ENCODE measurements around the gene MRPL24. TPM values are rescaled to one million over a fixed set of nuclear protein-coding genes. Genes with fewer than 3 reads are reported as not detected.

The MRPL24 gene
- total RNA-seq, 2 experiments from 2014 or later, result 91.1 to 114 TPM

- H3K4me1 Mint-ChIP-seq (ENCODE audit: low read depth), result peaks cover 24% of the 10 kb centered on the region
These were observed 46.8 kb downstream of the MRPL24 start for GRCh38 chr1:156693848-156694689.

GRCh38 chr1:156692925-156693847 is 47.7 kb downstream of the MRPL24 start:
- Mint-ChIP-seq H3K4me3 (no peak overlapping the region), H3K36me3 (ENCODE audit: low read depth) (no peaks in the 10 kb centered on the region), H3K27ac (no peak overlapping the region), H3K4me1 (ENCODE audit: low read depth) (peaks cover 24% of the 10 kb centered on the region), H3K9me3 (no peaks in the 10 kb centered on the region), H3K27me3 (ENCODE audit: low read depth) (peaks cover 58% of the 10 kb centered on the region)
- intact Hi-C loops (cut with micrococcal nuclease), result no loop called here
- CTCF ChIA-PET, result interaction anchor here (4.7 to 7.4 kb wide), 3 partner anchors 11 to 34 kb away, joined by 53 to 183 read pairs (median 166); partner anchors contain the start of genes CRABP2, ISG20L2 and METTL25B
- no peak for DNase-seq

More at GRCh38 chr1:156693848-156694689, 46.8 kb downstream of the MRPL24 start:
- no peak for DNase-seq
- Mint-ChIP-seq H3K4me3 (no peak overlapping the region), H3K36me3 (ENCODE audit: low read depth) (no peaks in the 10 kb centered on the region), H3K27ac (no peak overlapping the region), H3K9me3 (no peaks in the 10 kb centered on the region), H3K27me3 (ENCODE audit: low read depth) (peaks cover 55% of the 10 kb centered on the region)
- intact Hi-C loops (cut with micrococcal nuclease), result no loop called here
- CTCF ChIA-PET, result interaction anchor here (1.0 to 7.4 kb wide), 4 partner anchors 9 to 33 kb away, joined by 3 to 166 read pairs (median 7); partner anchors contain the start of genes CRABP2, ISG20L2 and METTL25B

GRCh38 chr1:156692441-156692924 is 48.4 kb downstream of the MRPL24 start:
- H3K36me3 Mint-ChIP-seq (ENCODE audit: low read depth), result no peaks in the 10 kb centered on the region
- CTCF ChIA-PET, result interaction anchor here (3.9 to 7.4 kb wide), 4 partner anchors 12 to 35 kb away, joined by 34 to 183 read pairs (median 110); partner anchors contain the start of genes CRABP2, ISG20L2, METTL25B and NES
- H3K27ac Mint-ChIP-seq, result no peak overlapping the region
- peaks cover 58% of the 10 kb centered on the region for H3K27me3 Mint-ChIP-seq (ENCODE audit: low read depth)
- DNase-seq, result no peak
- H3K4me3 Mint-ChIP-seq, result no peak overlapping the region
- H3K9me3 Mint-ChIP-seq, result no peaks in the 10 kb centered on the region
- intact Hi-C loops (cut with micrococcal nuclease), result no loop called here
- H3K4me1 Mint-ChIP-seq (ENCODE audit: low read depth), result peaks cover 24% of the 10 kb centered on the region

GRCh38 chr1:156691665-156692440 is 49.0 kb downstream of the MRPL24 start:
- intact Hi-C loops (cut with micrococcal nuclease), result no loop called here
- Mint-ChIP-seq H3K27ac (no peak overlapping the region), H3K36me3 (ENCODE audit: low read depth) (no peaks in the 10 kb centered on the region), H3K9me3 (no peaks in the 10 kb centered on the region), H3K4me3 (no peak overlapping the region), H3K4me1 (ENCODE audit: low read depth) (peaks cover 24% of the 10 kb centered on the region), H3K27me3 (ENCODE audit: low read depth) (peaks cover 54% of the 10 kb centered on the region)
- CTCF ChIA-PET, result interaction anchor here (1.0 to 7.4 kb wide), 9 partner anchors 12 to 168 kb away, joined by 3 to 183 read pairs (median 34); partner anchors contain the start of genes CRABP2, ISG20L2, METTL25B and NES
- DNase-seq, result no peak

- peaks cover 24% of the 10 kb centered on the region for H3K4me1 Mint-ChIP-seq (ENCODE audit: low read depth)
- no peak overlapping the region for H3K27ac Mint-ChIP-seq
- DNase-seq, result no peak
- intact Hi-C loops (cut with micrococcal nuclease), result no loop called here
- CTCF ChIA-PET, result interaction anchor here (0.6 to 7.4 kb wide), 14 partner anchors 13 to 214 kb away, joined by 3 to 183 read pairs (median 22); partner anchors contain the start of genes CRABP2, ISG20L2, METTL25B and NES
- no peak overlapping the region for H3K4me3 Mint-ChIP-seq
- peaks cover 49% of the 10 kb centered on the region for H3K27me3 Mint-ChIP-seq (ENCODE audit: low read depth)
- H3K9me3 Mint-ChIP-seq, result no peaks in the 10 kb centered on the region
- no peaks in the 10 kb centered on the region for H3K36me3 Mint-ChIP-seq (ENCODE audit: low read depth)
These were observed 49.7 kb downstream of the MRPL24 start for GRCh38 chr1:156691191-156691590.

- Mint-ChIP-seq H3K27ac (no peak overlapping the region), H3K4me1 (ENCODE audit: low read depth) (peaks cover 24% of the 10 kb centered on the region), H3K27me3 (ENCODE audit: low read depth) (peaks cover 49% of the 10 kb centered on the region), H3K36me3 (ENCODE audit: low read depth) (no peaks in the 10 kb centered on the region), H3K4me3 (no peak overlapping the region), H3K9me3 (no peaks in the 10 kb centered on the region)
- CTCF ChIA-PET, result interaction anchor here (0.6 to 7.4 kb wide), 28 partner anchors 10 to 318 kb away, joined by 3 to 183 read pairs (median 10); partner anchors contain the start of genes CRABP2, INSRR, ISG20L2 and METTL25B
- intact Hi-C loops (cut with micrococcal nuclease), result no loop called here
- no peak for DNase-seq
These were observed 50.2 kb downstream of the MRPL24 start for GRCh38 chr1:156690675-156691036.

DNA sequence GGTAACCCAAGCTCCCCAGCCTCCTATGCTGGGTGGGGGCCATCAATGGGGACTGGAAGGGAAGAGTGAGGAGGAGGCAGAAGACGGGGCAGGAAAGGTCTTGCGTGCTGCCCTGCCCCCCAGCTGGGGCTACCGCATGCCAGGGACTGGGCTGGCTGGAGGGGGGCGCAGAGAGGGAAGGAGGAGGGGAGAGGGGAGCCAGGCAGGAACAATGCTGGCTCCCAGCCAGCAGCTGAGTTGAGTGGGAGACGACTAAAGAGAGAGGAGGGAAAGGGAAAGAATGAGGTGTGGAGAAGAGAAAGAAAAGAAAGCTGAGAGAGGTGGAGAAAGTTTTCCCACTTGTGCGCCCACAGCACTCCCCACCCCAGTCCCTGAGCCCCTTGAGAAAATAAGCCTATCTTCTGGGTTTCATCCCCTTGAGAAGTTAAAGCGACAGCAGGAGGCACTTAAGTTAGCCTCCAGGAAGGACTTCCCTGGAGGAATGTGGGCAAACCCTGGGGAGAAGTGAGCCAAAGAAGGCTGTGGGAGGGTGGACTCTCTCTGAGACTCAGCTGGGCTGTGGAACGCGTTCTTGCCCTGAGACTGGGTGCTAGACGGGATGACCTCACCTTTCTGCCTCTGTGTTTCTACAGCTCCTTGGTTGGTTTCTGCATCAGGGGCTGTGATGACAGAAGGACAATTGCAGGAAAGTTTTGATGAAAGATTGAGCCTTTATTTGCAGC is 50.8 kb downstream of the MRPL24 start:
- Mint-ChIP-seq H3K27me3 (ENCODE audit: low read depth) (peaks cover 49% of the 10 kb centered on the region), H3K36me3 (ENCODE audit: low read depth) (no peaks in the 10 kb centered on the region), H3K4me1 (ENCODE audit: low read depth) (peaks cover 24% of the 10 kb centered on the region), H3K4me3 (no peak overlapping the region), H3K9me3 (no peaks in the 10 kb centered on the region), H3K27ac (no peak overlapping the region)
- intact Hi-C loops (cut with micrococcal nuclease), result loop anchor here (1.0 kb wide), 4 partner anchors 15 to 200 kb away; partner anchors contain the start of genes CRABP2 and NTRK1
- CTCF ChIA-PET, result interaction anchor here (0.5 to 7.4 kb wide), 45 partner anchors 10 to 329 kb away, joined by 3 to 183 read pairs (median 5); partner anchors contain the start of genes BCAN, CRABP2, INSRR and ISG20L2
- DNase-seq, result no peak

DNA sequence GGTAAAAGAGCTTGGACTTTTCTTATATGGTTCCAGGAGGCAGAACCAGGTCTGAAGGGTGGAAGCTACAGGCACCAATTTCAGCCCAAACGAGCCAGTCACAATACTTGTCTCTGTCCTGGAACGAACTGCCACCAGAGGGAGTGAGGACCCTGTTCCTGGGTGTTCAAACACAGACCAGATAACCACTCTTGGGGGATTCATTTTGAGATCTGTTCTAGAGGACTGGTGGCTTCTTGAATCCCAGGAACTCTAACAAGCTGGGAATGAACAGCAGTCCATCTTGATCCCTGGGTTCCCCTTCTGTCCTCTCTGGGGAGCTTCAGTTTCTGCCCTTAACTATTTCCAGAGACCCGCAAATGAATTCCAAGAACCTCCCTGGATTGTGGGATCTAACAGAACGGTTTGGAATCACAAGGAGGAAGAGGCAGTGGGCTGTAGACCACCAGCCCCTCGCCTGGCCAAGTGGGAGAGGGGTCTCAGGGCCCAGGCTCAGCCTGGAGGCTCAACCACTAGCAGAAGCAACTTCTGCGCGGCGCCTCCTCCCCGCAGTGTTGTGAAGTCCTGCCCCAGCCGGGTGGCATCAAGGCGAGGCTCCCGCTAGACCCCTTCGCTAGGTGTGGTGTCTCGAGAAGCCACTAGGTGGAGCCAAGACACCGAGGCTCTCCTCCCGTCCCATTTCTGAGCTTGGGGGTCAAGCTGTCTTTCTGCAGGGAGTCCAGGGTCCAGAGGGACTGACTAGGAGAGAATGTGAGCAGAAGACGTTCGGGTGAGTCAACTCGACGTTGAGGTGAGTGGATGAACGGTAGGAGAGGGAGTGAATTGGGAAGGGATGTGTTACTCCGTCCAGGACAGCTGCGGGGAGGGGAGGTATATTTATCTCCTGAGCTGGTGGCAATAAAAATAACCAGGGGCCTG is 51.6 kb downstream of the MRPL24 start:
- H3K27ac Mint-ChIP-seq, result no peak overlapping the region
- peaks cover 28% of the 10 kb centered on the region for H3K4me1 Mint-ChIP-seq (ENCODE audit: low read depth)
- DNase-seq, result peak; percentile 80
- CTCF ChIA-PET, result interaction anchor here (0.5 to 7.4 kb wide), 45 partner anchors 9 to 328 kb away, joined by 3 to 183 read pairs (median 5); partner anchors contain the start of genes BCAN, CRABP2, INSRR and ISG20L2
- no peak overlapping the region for H3K4me3 Mint-ChIP-seq
- H3K27me3 Mint-ChIP-seq (ENCODE audit: low read depth), result peaks cover 46% of the 10 kb centered on the region
- no peaks in the 10 kb centered on the region for H3K9me3 Mint-ChIP-seq
- no peaks in the 10 kb centered on the region for H3K36me3 Mint-ChIP-seq (ENCODE audit: low read depth)
- intact Hi-C loops (cut with micrococcal nuclease), result loop anchor here (1.0 kb wide), 4 partner anchors 16 to 201 kb away; partner anchors contain the start of genes CRABP2 and NTRK1

Data from activated naive CD4-positive, alpha-beta T cell treated with anti-CD3 and anti-CD28 coated beads for 36 hours (primary cell).